Measurements from ENCODE around the gene TMEM125. TPM values are rescaled to one million over a fixed set of nuclear protein-coding genes. Genes with fewer than 3 reads are reported as not detected.

Gene TMEM125
- total RNA-seq: 9.5 and 23.9 TPM in 2 replicates

- no peaks in the 10 kb centered on the region for H3K27me3 ChIP-seq (ENCODE audit: control insufficient read depth, insufficient read depth, low read length)
- H3K4me3 ChIP-seq (ENCODE audit: low read depth, low read length): peak within 1 kb of the TSS; percentile 27
Observed at GRCh38 chr1:43269627-43270375, at the start of gene TMEM125. Gene TMEM125 (plus strand): TSS chr1:43269983. CDS start chr1:43272723, 2,740 bp downstream.

DNA sequence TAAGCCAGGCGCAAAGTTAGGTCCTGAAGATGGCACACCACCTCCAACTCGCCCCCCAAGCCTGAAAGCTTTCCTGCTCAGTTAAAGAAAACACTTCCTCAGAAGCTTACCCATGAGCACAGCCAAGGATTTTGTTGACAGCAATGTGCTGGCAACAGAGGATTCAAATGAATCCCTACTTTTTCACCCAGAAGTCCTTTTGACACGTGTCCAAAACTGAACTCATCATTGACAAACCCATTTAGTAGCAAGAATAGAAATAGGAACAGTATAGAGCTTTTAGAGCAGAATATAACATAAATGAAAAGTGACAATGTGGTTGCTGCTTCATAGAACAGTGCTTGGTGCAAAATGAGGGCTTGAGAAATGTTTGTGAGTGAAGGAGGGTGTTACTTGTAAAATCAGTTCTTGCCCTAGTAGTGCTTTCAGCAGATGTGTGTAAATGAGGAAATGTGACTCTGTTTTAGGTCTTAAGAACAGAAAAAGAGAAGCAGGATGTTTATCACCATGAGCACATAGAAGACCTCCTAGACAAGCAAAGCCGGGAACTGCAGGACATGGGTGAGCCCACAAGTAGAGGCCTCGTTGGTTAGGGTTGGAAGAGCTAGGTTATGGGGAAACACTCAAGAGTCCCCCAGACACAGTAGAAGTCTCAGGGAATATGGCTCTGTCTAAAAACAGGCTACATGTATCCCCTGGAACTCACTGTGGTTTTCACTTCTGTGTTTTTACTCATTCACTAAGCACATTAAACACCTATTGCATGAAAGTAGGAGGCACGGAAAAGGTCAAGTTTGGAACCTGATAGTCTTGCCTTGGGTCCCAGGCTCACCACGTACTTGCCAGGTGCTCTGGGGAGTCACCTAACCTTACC, 48.6 kb upstream of the TMEM125 start:
- peak; percentile 43 for FAIRE-seq
- TF ChIP-seq CTCF (IDR thresholded peaks at IDR 0.05; ENCODE audit: insufficient read depth, low read length, severe bottlenecking): no peak
- Histone ChIP-seq H3K36me3 (ENCODE audit: control insufficient read depth, insufficient read depth, low read length) (no peaks in the 10 kb centered on the region), H3K27me3 (ENCODE audit: control insufficient read depth, insufficient read depth, low read length) (no peaks in the 10 kb centered on the region), H3K4me3 (ENCODE audit: low read depth, low read length) (no peak overlapping the region)
- no peak for DNase-seq (ENCODE audit: low read depth)

More at GRCh38 chr1:43269627-43270375, at the start of gene TMEM125:
- TF ChIP-seq CTCF (IDR thresholded peaks at IDR 0.05; ENCODE audit: insufficient read depth, low read length, severe bottlenecking): no peak
- DNase-seq (ENCODE audit: low read depth) (no peak), FAIRE-seq (peak; percentile 62)
- no peaks in the 10 kb centered on the region for H3K36me3 ChIP-seq (ENCODE audit: control insufficient read depth, insufficient read depth, low read length)

DNA sequence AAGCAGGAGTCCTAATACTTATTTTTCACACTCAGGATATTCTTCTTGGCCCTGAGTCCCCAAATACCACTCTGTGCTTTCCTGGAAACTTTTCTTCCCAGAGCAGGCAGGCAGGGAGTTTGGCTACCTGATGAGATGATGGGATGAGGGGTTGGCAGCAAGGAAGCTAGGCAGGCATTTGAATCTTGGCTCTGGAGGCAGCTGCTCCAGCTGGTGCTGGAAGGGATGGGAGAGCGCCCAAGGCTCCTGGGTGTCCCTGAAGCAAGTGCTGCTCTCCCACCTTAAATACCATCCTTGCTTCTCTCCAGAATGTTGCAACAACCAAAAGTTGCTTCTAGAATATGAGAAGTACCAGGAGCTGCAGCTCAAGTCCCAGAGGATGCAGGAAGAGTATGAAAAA, 48.0 kb upstream of the TMEM125 start:
- no peak for DNase-seq (ENCODE audit: low read depth)
- no peak for FAIRE-seq
- Histone ChIP-seq H3K4me3 (ENCODE audit: low read depth, low read length) (no peak overlapping the region), H3K27me3 (ENCODE audit: control insufficient read depth, insufficient read depth, low read length) (no peaks in the 10 kb centered on the region), H3K36me3 (ENCODE audit: control insufficient read depth, insufficient read depth, low read length) (no peaks in the 10 kb centered on the region)
- no peak for TF ChIP-seq CTCF (IDR thresholded peaks at IDR 0.05; ENCODE audit: insufficient read depth, low read length, severe bottlenecking)

GRCh38 chr1:43222879-43223278, 46.9 kb upstream of the TMEM125 start:
- TF ChIP-seq CTCF (IDR thresholded peaks at IDR 0.05; ENCODE audit: insufficient read depth, low read length, severe bottlenecking): no peak
- DNase-seq (ENCODE audit: low read depth): no peak
- Histone ChIP-seq H3K4me3 (ENCODE audit: low read depth, low read length) (no peak overlapping the region), H3K27me3 (ENCODE audit: control insufficient read depth, insufficient read depth, low read length) (no peaks in the 10 kb centered on the region), H3K36me3 (ENCODE audit: control insufficient read depth, insufficient read depth, low read length) (no peaks in the 10 kb centered on the region)
- FAIRE-seq: no peak

- peak; percentile 72 for DNase-seq (ENCODE audit: low read depth)
- Histone ChIP-seq H3K4me3 (ENCODE audit: low read depth, low read length) (no peak overlapping the region), H3K36me3 (ENCODE audit: control insufficient read depth, insufficient read depth, low read length) (no peaks in the 10 kb centered on the region), H3K27me3 (ENCODE audit: control insufficient read depth, insufficient read depth, low read length) (no peaks in the 10 kb centered on the region)
- TF ChIP-seq CTCF (IDR thresholded peaks at IDR 0.05; ENCODE audit: insufficient read depth, low read length, severe bottlenecking): no peak
- FAIRE-seq: peak; percentile 28
Observed at GRCh38 chr1:43225168-43225567, 44.6 kb upstream of the TMEM125 start.
